ENCODE results near the gene FBXO27. TPM values are rescaled to one million over a fixed set of nuclear protein-coding genes. Genes with fewer than 3 reads are reported as not detected.

The FBXO27 gene
- total RNA-seq, 1 experiment from 2014 or later: 18.9 TPM

DNA sequence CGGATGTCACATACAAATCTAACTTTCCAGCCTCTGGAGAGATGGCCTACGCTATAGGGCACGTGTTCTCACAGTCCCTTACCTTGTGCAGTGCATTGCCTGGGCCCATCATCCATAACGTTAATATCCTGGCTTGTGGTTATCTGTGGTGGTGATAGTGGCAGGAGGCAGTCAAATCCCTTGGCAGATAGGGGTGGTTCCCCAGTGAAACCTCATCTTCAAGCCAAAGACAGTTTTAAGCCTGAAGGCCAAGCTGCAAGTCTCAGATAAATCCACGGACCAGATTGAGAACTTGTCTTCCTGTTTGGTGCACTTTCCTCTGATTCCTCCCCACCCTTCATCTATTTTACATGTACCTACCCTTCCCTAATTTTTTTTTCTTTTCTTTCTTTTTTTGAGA is 52.5 kb downstream of the FBXO27 start:
- DNase-seq (ENCODE audit: low spot score): no peak
- Mint-ChIP-seq H3K4me1 (peaks cover 9% of the 10 kb centered on the region), H3K4me3 (no peak overlapping the region), H3K27ac (no peak overlapping the region), H3K27me3 (ENCODE audit: low read depth) (peaks cover 5% of the 10 kb centered on the region), H3K9me3 (peaks cover 12% of the 10 kb centered on the region), H3K36me3 (peaks cover 9% of the 10 kb centered on the region)
- POLR2A ChIA-PET: no interaction called here
- no peak for TF ChIP-seq ZNF138 (CRISPR knock-in tag; conservative IDR thresholded peaks at IDR 0.05)
- no peak for TF ChIP-seq NFATC4 (CRISPR knock-in tag; IDR thresholded peaks at IDR 0.05)
- TF ChIP-seq, protein P1, sequence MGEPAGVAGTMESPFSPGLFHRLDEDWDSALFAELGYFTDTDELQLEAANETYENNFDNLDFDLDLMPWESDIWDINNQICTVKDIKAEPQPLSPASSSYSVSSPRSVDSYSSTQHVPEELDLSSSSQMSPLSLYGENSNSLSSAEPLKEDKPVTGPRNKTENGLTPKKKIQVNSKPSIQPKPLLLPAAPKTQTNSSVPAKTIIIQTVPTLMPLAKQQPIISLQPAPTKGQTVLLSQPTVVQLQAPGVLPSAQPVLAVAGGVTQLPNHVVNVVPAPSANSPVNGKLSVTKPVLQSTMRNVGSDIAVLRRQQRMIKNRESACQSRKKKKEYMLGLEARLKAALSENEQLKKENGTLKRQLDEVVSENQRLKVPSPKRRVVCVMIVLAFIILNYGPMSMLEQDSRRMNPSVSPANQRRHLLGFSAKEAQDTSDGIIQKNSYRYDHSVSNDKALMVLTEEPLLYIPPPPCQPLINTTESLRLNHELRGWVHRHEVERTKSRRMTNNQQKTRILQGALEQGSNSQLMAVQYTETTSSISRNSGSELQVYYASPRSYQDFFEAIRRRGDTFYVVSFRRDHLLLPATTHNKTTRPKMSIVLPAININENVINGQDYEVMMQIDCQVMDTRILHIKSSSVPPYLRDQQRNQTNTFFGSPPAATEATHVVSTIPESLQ (CRISPR knock-in tag; IDR thresholded peaks at IDR 0.05): no peak
- TF ChIP-seq, protein P2, sequence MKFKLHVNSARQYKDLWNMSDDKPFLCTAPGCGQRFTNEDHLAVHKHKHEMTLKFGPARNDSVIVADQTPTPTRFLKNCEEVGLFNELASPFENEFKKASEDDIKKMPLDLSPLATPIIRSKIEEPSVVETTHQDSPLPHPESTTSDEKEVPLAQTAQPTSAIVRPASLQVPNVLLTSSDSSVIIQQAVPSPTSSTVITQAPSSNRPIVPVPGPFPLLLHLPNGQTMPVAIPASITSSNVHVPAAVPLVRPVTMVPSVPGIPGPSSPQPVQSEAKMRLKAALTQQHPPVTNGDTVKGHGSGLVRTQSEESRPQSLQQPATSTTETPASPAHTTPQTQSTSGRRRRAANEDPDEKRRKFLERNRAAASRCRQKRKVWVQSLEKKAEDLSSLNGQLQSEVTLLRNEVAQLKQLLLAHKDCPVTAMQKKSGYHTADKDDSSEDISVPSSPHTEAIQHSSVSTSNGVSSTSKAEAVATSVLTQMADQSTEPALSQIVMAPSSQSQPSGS (CRISPR knock-in tag; IDR thresholded peaks at IDR 0.05; ENCODE audit: borderline replicate concordance, low read depth): no peak
- TF ChIP-seq, protein P3, sequence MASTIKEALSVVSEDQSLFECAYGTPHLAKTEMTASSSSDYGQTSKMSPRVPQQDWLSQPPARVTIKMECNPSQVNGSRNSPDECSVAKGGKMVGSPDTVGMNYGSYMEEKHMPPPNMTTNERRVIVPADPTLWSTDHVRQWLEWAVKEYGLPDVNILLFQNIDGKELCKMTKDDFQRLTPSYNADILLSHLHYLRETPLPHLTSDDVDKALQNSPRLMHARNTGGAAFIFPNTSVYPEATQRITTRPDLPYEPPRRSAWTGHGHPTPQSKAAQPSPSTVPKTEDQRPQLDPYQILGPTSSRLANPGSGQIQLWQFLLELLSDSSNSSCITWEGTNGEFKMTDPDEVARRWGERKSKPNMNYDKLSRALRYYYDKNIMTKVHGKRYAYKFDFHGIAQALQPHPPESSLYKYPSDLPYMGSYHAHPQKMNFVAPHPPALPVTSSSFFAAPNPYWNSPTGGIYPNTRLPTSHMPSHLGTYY (CRISPR knock-in tag; IDR thresholded peaks at IDR 0.05): no peak
- TF ChIP-seq, protein P4, sequence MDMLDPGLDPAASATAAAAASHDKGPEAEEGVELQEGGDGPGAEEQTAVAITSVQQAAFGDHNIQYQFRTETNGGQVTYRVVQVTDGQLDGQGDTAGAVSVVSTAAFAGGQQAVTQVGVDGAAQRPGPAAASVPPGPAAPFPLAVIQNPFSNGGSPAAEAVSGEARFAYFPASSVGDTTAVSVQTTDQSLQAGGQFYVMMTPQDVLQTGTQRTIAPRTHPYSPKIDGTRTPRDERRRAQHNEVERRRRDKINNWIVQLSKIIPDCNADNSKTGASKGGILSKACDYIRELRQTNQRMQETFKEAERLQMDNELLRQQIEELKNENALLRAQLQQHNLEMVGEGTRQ (CRISPR knock-in tag; IDR thresholded peaks at IDR 0.05): no peak
- TF ChIP-seq TEAD1 (CRISPR knock-in tag; IDR thresholded peaks at IDR 0.05): no peak
- no peak for TF ChIP-seq NR2C2 (CRISPR knock-in tag; IDR thresholded peaks at IDR 0.05)
- TF ChIP-seq, protein P5, sequence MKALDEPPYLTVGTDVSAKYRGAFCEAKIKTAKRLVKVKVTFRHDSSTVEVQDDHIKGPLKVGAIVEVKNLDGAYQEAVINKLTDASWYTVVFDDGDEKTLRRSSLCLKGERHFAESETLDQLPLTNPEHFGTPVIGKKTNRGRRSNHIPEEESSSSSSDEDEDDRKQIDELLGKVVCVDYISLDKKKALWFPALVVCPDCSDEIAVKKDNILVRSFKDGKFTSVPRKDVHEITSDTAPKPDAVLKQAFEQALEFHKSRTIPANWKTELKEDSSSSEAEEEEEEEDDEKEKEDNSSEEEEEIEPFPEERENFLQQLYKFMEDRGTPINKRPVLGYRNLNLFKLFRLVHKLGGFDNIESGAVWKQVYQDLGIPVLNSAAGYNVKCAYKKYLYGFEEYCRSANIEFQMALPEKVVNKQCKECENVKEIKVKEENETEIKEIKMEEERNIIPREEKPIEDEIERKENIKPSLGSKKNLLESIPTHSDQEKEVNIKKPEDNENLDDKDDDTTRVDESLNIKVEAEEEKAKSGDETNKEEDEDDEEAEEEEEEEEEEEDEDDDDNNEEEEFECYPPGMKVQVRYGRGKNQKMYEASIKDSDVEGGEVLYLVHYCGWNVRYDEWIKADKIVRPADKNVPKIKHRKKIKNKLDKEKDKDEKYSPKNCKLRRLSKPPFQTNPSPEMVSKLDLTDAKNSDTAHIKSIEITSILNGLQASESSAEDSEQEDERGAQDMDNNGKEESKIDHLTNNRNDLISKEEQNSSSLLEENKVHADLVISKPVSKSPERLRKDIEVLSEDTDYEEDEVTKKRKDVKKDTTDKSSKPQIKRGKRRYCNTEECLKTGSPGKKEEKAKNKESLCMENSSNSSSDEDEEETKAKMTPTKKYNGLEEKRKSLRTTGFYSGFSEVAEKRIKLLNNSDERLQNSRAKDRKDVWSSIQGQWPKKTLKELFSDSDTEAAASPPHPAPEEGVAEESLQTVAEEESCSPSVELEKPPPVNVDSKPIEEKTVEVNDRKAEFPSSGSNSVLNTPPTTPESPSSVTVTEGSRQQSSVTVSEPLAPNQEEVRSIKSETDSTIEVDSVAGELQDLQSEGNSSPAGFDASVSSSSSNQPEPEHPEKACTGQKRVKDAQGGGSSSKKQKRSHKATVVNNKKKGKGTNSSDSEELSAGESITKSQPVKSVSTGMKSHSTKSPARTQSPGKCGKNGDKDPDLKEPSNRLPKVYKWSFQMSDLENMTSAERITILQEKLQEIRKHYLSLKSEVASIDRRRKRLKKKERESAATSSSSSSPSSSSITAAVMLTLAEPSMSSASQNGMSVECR (CRISPR knock-in tag; IDR thresholded peaks at IDR 0.05; ENCODE audit: borderline replicate concordance): no peak
- TF ChIP-seq, protein P6, sequence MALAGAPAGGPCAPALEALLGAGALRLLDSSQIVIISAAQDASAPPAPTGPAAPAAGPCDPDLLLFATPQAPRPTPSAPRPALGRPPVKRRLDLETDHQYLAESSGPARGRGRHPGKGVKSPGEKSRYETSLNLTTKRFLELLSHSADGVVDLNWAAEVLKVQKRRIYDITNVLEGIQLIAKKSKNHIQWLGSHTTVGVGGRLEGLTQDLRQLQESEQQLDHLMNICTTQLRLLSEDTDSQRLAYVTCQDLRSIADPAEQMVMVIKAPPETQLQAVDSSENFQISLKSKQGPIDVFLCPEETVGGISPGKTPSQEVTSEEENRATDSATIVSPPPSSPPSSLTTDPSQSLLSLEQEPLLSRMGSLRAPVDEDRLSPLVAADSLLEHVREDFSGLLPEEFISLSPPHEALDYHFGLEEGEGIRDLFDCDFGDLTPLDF (CRISPR knock-in tag; IDR thresholded peaks at IDR 0.05): no peak
- TF ChIP-seq JUN (CRISPR knock-in tag; IDR thresholded peaks at IDR 0.05): no peak
- no peak for TF ChIP-seq NR1H2 (CRISPR knock-in tag; IDR thresholded peaks at IDR 0.05)
- TF ChIP-seq, protein P7, sequence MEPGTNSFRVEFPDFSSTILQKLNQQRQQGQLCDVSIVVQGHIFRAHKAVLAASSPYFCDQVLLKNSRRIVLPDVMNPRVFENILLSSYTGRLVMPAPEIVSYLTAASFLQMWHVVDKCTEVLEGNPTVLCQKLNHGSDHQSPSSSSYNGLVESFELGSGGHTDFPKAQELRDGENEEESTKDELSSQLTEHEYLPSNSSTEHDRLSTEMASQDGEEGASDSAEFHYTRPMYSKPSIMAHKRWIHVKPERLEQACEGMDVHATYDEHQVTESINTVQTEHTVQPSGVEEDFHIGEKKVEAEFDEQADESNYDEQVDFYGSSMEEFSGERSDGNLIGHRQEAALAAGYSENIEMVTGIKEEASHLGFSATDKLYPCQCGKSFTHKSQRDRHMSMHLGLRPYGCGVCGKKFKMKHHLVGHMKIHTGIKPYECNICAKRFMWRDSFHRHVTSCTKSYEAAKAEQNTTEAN (CRISPR knock-in tag; IDR thresholded peaks at IDR 0.05): no peak
- TF ChIP-seq, protein P8, sequence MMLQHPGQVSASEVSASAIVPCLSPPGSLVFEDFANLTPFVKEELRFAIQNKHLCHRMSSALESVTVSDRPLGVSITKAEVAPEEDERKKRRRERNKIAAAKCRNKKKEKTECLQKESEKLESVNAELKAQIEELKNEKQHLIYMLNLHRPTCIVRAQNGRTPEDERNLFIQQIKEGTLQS (CRISPR knock-in tag; conservative IDR thresholded peaks at IDR 0.05): no peak
- no peak for TF ChIP-seq NFE2L1 (CRISPR knock-in tag; IDR thresholded peaks at IDR 0.05)
- ATAC-seq: no peak
- CTCF ChIA-PET: no interaction called here
